ENCODE data around the gene VAMP2.

DNA sequence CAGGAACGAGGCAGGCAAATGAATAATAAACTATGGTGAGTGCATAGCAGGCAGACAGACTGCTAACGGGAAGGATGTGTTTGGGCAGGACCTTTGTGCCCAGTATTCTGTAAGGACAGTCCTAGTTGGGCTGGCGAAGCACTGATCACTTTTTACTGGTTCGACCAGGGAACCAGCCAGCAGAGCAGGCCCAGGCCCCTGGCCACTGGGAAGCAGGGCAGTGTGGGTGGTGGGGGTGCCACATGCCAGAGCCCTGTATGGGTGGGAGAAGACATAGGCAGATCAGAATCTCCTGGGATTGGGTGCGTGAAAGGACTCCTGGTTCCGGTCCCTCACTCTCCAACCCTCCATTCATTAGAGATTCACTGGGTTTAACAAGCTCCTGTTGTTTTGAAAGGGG is 4.0 kb upstream of the VAMP2 start:
- TF ChIP-seq, protein P1, sequence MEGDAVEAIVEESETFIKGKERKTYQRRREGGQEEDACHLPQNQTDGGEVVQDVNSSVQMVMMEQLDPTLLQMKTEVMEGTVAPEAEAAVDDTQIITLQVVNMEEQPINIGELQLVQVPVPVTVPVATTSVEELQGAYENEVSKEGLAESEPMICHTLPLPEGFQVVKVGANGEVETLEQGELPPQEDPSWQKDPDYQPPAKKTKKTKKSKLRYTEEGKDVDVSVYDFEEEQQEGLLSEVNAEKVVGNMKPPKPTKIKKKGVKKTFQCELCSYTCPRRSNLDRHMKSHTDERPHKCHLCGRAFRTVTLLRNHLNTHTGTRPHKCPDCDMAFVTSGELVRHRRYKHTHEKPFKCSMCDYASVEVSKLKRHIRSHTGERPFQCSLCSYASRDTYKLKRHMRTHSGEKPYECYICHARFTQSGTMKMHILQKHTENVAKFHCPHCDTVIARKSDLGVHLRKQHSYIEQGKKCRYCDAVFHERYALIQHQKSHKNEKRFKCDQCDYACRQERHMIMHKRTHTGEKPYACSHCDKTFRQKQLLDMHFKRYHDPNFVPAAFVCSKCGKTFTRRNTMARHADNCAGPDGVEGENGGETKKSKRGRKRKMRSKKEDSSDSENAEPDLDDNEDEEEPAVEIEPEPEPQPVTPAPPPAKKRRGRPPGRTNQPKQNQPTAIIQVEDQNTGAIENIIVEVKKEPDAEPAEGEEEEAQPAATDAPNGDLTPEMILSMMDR (conservative IDR thresholded peaks at IDR 0.05 in 1 of 2, IDR thresholded peaks at IDR 0.05 in 1 of 2; ENCODE audit: extremely low read depth in 1 of 2, insufficient read depth in 1 of 2, low read depth in 1 of 2, low read length in 2 of 2) = no peak
- TF ChIP-seq EZH2 (IDR thresholded peaks at IDR 0.05; ENCODE audit: borderline replicate concordance, low read length) = no peak

Data from mammary epithelial cell (primary cell).